AML-193 (cell line): ENCODE data around the gene RAB5B.
"Not testable (repeated sequence)": the region's sequence is repeated elsewhere in the genome, so short reads cannot be mapped to it uniquely, and the experiment has no call there.

ENCODE experiments used
- DNase-seq, 2 experiments: peaks; one replicate each; lab custom pipeline; 2025; lab: John Stamatoyannopoulos, UW

RAB5B gene

GRCh38 chr12:56014205-56014604, 40.3 kb downstream of the RAB5B start:
- DNase-seq: no peak

DNA sequence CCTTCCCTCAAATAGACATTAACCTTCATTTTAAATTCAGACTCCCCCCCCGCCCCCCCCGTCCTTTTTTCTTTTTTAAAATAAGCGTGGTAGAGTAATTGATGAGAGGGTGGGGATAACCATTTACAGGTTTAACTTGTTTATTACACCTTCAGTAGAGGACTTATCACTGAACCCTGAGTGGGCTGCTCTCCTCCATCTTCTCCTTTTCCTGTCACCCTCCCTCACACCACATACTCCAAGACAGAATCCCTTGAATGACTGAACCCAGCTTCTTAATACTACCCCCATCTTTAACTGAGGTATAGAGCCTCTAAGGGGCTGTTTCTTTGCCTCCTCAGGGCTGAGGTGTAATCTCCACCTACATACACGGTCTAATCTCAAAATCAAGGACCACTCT, 43.3 kb downstream of the RAB5B start:
- no peak for DNase-seq

GRCh38 chr12:56018356-56018755, 44.5 kb downstream of the RAB5B start:
- no peak for DNase-seq

- peak; percentile 61 to 74 for DNase-seq
Measured at GRCh38 chr12:56020423-56021184, 46.7 kb downstream of the RAB5B start, which contains the start of gene IKZF4. Gene IKZF4 (plus strand): TSS chr12:56021043. CDS start chr12:56021494, 451 bp downstream.

DNA sequence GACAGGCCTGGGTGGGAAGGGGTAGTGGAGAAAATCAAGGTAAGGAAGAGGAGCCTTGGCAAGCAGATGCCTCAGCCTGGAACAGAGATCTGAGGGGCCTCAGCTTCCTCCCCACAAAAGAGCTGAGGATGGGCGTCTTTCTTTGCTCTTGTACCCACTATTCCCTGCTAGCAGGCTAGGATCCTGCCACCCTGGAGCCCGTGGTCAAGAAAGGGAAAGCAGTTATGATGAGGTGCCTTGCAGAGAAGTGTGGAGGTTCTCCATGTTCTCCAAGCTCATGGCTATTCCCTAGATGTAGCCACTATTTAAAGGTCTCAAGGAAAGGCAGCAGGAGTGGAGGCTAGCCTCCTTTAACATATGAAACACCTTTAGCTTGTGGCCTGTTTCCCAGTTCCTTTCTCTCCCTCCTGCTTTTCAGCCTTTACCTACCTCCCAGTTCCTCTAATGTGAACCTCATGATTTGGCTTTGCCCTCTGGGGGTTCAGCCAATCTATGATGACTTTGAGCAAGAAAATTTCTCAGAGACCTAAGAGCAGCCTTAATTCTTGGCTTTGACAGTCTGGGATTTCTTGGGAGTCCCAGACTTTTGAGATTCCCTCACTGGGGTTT, 48.1 kb downstream of the RAB5B start:
- DNase-seq: no peak

GRCh38 chr12:56028511-56029165, 54.8 kb downstream of the RAB5B start:
- DNase-seq: no peak

- no peak for DNase-seq
Measured at GRCh38 chr12:56029166-56029519, 55.3 kb downstream of the RAB5B start.

GRCh38 chr12:56029666-56030293, 55.9 kb downstream of the RAB5B start:
- DNase-seq: peak; percentile 64

- no peak for DNase-seq
Measured at GRCh38 chr12:56031987-56032386, 58.1 kb downstream of the RAB5B start.

- DNase-seq: no peak
Measured at GRCh38 chr12:56034586-56035332, 60.9 kb downstream of the RAB5B start.

GRCh38 chr12:56037161-56037560, 63.3 kb downstream of the RAB5B start:
- no peak for DNase-seq

DNA sequence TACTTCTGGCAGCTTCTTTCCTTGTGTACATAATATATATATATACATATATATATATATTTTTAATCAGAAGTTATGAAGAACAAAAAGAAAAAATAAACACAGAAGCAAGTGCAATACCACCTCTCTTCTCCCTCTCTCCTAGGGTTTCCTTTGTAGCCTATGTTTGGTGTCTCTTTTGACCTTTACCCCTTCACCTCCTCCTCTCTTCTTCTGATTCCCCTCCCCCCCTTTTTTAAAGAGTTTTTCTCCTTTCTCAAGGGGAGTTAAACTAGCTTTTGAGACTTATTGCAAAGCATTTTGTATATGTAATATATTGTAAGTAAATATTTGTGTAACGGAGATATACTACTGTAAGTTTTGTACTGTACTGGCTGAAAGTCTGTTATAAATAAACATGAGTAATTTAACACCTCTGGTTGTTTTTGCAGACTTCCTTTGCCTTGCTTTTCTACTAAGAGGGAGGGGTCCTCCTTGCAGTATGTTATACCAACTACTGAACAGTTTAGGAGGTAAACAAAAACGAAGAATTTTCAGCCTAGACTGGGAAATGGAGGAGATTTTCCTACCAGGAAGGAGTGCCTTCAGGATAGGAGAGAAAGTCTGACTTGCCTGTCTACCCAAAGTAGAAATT, 64.3 kb downstream of the RAB5B start:
- DNase-seq: no peak

DNA sequence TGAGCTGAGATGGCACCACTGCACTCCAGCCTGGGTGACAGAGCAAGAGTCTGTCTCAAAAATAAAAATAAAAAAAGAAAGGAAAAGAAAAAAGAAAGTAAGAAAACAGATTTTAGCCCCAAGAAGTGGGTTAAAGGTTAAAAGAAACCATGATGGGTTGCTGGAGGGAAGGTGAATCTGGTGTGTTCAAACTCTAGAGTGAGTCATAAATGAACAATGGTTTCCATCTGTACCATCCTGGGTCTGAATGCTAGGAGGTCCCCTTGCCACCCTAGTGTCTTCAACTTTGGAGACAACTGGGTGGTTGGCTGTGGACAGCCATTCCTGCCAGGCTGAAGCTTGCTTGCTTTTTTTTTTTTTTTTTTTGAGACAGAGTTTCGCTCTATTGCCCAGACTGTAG, 66.3 kb downstream of the RAB5B start:
- DNase-seq: no peak

DNA sequence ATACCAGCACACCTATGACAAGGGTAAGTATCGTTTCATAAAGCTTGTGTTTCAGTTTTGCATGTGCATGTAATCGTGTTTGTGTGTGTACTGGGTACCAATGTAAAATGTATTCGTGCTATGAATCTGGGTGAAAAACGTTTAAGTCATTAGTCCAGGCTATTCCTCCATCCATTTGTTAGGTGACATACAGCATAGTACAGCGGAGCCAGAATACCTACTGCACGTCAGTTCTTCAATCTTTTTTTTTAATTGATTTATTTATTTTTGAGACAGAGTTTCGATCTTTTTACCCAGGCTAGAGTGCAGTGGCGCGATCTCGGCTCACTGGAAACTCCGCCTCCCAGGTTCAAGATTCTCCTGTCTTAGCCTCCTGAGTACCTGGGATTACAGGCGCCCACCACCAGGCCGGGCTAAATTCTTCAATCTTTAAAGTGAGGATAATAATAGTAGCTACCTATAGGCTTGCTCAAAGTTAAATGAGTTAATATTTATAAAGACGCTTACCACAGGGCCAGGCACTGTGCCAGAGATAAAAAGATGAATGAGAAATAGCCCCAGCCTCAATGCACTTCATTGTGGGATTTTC, 67.2 kb downstream of the RAB5B start:
- DNase-seq: no peak

GRCh38 chr12:56041552-56042429, 67.9 kb downstream of the RAB5B start, which contains the start of gene RPS26:
Gene RPS26 (plus strand): TSS chr12:56041918. CDS start chr12:56042167, 249 bp downstream.
- peak; percentile 97 to 98 for DNase-seq

DNA sequence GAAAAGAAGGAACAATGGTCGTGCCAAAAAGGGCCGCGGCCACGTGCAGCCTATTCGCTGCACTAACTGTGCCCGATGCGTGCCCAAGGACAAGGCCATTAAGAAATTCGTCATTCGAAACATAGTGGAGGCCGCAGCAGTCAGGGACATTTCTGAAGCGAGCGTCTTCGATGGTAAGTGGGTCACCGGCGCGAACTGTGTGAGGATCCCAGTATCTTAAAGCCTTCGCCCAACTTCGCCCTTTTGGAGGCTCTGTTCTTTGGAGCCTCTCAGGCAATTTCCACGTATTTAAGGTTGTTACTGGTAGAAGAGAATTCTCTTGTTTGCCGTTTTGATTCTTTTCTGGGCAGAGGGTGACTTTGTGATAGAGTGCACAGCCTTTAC, 68.5 kb downstream of the RAB5B start:
- not testable (repeated sequence) for DNase-seq

DNA sequence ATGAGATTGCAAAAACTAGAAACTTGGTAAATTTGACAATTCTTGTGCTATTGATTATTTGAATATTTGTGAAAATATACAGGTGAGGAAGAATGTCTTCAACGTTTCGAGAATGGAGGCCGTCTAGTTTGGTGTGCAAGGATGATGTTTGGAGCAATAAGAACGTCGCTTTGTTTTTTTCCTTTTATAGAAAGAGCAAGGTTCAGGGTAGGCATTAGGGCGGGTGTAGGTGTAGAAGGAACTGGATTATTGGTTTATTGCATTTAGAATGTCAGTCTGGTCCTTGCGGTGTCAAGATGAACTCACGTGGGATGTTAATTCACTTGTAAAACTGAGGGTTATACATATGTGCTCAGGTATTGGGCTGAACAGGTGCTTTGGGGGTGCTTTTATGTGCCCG, 69.0 kb downstream of the RAB5B start:
- no peak for DNase-seq
